HG02852 (cell line): ENCODE data around the gene PRPF38B.
"Not testable (repeated sequence)": the region's sequence is repeated elsewhere in the genome, so short reads cannot be mapped to it uniquely, and the experiment has no call there.

Experiments used
- ATAC-seq: cut with Tn5 transposase; IDR thresholded peaks from one replicate; pipeline ENCODE4 v1.9.1; 2021; ENCODE audit warnings: mild to moderate bottlenecking, moderate library complexity; ENCODE audit not compliant: unreplicated experiment

The PRPF38B gene

GRCh38 chr1:108679586-108680213 is 12.4 kb upstream of the PRPF38B start:
- no peak for ATAC-seq

DNA sequence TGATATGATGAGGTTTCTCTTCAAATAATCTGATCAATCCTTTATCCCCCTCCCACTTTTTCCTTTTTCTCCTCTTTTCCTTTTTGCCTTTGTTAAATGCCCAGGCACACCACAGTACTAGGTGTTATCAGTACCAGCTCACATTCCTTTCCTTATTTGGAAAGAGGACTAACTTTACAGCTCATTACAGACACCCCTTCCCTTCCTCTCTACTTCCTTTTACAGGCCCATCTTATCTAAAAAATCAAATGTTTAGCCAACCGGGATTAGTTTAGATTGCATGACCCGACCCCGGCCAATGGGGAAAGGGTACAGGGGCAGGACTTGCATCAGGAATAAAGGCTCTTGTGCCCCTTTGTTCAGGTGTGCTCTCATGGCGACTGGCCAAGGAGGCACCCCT is 10.4 kb upstream of the PRPF38B start:
- ATAC-seq: not testable (repeated sequence)

GRCh38 chr1:108685529-108685928 is 6.6 kb upstream of the PRPF38B start:
- ATAC-seq: no peak

DNA sequence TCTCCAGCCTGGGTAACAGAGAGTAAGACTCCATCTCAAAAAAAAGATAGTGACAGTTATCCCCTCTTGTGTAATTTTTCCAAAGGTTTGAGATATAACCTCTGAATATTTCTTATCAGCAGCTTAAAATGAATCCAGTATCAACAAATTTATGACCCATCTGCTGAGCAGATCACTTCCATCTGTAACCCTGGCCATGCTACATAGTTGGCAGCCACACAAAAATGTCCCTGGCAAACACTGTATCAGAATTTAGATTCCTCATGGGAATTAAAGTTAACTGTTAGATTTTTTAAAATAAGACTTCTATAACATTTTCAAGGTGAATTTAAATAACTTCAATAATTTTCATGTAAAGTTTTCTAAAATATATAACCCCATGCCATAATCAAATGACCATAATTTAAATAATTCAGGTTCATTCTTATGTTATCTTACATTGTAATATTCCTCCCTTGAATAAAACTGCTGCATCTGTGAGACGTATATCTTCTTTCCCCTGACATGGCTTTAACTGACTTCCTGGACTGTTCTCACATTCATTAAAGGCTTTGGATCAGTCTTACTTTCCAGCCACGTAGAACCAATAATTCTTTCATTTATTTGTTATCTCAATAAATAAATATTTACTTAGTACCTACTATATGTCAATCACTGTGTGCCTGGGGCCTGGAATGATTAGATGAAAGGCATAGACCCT is 5.3 kb upstream of the PRPF38B start:
- no peak for ATAC-seq

GRCh38 chr1:108691128-108691941 is 775 bp upstream of the PRPF38B start:
- ATAC-seq: peak; percentile 3

DNA sequence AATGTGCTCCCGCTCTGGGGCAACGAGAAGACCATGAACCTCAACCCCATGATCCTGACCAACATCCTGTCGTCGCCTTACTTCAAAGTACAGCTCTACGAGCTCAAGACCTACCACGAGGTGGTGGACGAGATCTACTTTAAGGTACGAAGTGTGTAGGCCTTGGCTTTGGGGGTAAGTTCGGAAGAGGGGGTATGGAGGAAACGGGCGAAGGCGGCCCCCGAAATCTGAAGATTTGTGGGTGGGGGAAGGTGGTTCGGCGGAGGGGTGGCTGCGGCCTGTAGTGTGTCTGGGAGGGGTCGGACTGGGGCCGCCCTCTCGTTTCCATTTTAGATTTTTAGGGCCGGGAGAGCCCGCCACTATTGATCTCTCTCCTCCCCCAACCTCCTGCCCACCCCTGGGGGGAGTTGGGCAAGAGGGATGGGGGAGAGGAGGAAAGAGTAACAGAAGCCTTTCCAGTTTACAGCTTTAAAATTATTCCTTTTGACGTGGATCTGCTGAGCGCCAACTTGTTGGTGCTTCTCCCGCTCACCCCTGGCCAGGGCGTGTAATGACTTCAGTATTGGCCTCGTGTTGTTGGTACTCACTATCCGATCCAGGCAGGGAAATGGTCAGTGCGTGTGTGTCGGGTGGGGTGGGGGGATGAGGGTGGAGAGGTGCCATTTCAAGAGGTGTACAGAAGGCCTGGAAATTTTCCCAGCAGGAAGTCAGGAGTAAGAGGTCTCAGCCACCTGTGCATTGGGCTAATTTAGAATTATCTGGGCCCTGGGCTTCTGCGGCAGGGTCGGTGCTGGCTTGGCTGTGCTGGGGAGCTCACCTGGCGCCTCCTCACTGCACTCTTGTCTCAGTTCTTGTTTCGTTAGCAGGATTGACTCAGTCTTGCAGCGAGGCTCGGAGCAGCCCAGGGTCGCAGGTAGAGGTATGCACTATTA is 880 bp downstream of the PRPF38B start:
- ATAC-seq: peak; percentile 62

- ATAC-seq: no peak
Measured at GRCh38 chr1:108695535-108695934, 3.4 kb downstream of the PRPF38B start.

DNA sequence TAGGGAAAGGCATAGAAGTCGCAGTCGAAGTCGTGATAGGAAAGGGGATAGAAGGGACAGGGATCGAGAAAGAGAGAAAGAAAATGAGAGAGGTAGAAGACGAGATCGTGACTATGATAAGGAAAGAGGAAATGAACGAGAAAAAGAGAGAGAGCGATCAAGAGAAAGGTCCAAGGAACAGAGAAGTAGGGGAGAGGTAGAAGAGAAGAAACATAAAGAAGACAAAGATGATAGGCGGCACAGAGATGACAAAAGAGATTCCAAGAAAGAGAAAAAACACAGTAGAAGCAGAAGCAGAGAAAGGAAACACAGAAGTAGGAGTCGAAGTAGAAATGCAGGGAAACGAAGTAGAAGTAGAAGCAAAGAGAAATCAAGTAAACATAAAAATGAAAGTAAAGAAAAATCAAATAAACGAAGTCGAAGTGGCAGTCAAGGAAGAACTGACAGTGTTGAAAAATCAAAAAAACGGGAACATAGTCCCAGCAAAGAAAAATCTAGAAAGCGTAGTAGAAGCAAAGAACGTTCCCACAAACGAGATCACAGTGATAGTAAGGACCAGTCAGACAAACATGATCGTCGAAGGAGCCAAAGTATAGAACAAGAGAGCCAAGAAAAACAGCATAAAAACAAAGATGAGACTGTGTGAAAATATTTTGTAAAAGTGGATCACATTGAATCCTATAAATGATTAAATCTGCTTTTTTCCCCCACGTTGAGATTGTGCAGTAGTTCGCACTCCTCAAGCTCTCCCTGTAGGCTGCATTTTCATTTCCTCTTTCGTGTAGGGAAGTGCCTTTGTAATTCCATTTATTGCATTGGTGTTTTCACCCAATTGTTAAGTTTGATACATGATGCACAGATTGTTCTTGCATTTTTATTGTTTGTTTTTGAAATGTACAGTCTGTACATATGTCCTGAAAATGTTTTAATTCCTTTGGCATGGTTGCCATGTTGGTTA is 7.5 kb downstream of the PRPF38B start:
- no peak for ATAC-seq

DNA sequence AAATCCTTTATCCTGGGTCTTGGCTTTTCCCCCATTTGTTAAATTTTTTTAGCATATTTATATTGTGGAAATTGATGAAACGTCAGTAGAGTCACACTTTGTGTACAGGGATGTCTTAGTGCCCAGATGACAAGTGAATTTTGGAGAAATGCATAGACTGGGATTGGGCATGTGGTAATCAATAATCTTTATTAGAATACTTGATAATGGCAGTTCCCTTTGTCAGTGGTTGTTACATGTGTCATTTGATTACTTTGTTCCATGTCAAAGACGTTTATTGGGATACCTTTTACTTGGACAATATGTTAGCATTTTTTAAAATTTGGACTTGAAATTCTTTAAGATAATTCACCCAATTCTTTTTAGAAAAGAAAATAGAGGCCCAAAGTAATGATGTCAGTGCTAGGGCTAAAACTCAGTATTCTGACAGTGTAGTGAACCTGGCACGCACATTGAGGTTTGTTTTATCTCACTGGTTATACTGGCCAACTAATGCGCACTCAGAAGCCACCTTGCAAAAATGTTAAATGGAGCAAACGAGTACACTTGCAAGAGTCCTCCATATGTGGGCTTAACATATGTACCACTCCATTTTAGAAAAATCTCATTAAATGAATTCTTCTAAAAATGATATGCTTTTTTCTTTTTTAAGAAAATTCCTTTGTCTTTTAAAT is 9.2 kb downstream of the PRPF38B start:
- no peak for ATAC-seq

- not testable (repeated sequence) for ATAC-seq
Measured at GRCh38 chr1:108702109-108702508, 10.0 kb downstream of the PRPF38B start.

GRCh38 chr1:108703939-108704338 is 11.8 kb downstream of the PRPF38B start:
- ATAC-seq: no peak

GRCh38 chr1:108704496-108704895 is 12.4 kb downstream of the PRPF38B start:
- ATAC-seq: no peak

- ATAC-seq: no peak
Measured at GRCh38 chr1:108706643-108707042, 14.5 kb downstream of the PRPF38B start.

- ATAC-seq: no peak
Measured at GRCh38 chr1:108708691-108709660, 16.9 kb downstream of the PRPF38B start.

- ATAC-seq: no peak
Measured at GRCh38 chr1:108712606-108713150, 20.6 kb downstream of the PRPF38B start, which contains the start of gene FNDC7. TSS of gene FNDC7 (plus strand) at chr1:108712908. CDS start at chr1:108712934, 26 bp downstream.

DNA sequence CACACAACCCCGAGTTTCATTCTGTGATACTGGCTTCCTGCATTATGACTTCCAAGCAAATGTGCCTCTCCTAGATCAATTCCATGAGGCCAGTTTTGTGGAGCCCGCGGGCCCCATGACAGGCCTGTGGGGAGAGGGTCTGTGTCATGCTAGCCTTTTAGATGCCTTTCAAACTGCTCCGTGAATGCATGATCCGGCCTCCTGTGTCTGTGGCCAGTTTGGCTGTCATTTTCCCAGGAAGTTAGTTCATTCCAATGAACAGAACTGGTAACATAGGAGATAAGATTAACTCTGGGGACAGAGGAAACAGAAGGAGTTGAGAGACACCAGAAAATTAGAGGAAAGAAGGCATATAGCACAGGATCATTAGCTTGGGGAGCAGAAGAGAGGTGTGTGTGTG is 23.8 kb downstream of the PRPF38B start:
- no peak for ATAC-seq

GRCh38 chr1:108716437-108717230 is 24.5 kb downstream of the PRPF38B start:
- no peak for ATAC-seq
